Right lobe of liver (tissue), 6 donors: ENCODE measurements around the gene EHD4. TPM values are rescaled to one million over a fixed set of nuclear protein-coding genes. Genes with fewer than 3 reads are reported as not detected.

Source experiments
- ATAC-seq, 4 donors: fragments of 200-7000 bp; cut with Tn5 transposase; one replicate each; pipeline ENCODE4 v1.9.1; 2020; ENCODE audit warnings: mild to moderate bottlenecking in 4 of 4, moderate library complexity in 4 of 4
- DNase-seq, 3 donors: peaks; one replicate each; pipeline ENCODE4 v3.0.0-alpha.2; 2020
- H3K27ac ChIP-seq, 3 donors: fragments of 200-600 bp; one replicate each; pipeline ENCODE4 v1.8.0; 2022
- H3K27me3 ChIP-seq, 2 donors: fragments of 200-600 bp; one replicate each; pipeline ENCODE4 v1.8.0; 2022
- H3K36me3 ChIP-seq, 4 donors: fragments of 200-600 bp; sonication (generic) in 1 of 4; one replicate each; pipeline versions ENCODE4 v1.5.1 to v1.8.0; 2017 to 2022; ENCODE audit warnings: control low read depth in 1 of 4
- H3K4me1 ChIP-seq, 4 donors: fragments of 200-600 bp; sonication (generic) in 1 of 4; one replicate each; pipeline versions ENCODE4 v1.5.1 to v1.8.0; 2017 to 2022; ENCODE audit warnings: control low read depth in 1 of 4
- H3K4me3 ChIP-seq, 3 donors: fragments of 200-600 bp; one replicate each; pipeline ENCODE4 v1.8.0; 2022
- H3K9me3 ChIP-seq, 4 donors: fragments of 200-600 bp; sonication (generic) in 1 of 4; one replicate each; pipeline versions ENCODE4 v1.5.1 to v1.8.0; 2017 to 2022; ENCODE audit warnings: control low read depth in 1 of 4
- CTCF ChIP-seq, 4 donors: fragments of 200-600 bp in 3 of 4; fragments of 450-650 bp in 1 of 4; IDR thresholded peaks; one replicate each; pipeline versions ENCODE4 v1.5.1 to v1.8.0; 2016 to 2022; ENCODE audit warnings: antibody characterized with exemption in 4 of 4, mild to moderate bottlenecking in 2 of 4
- POLR2A ChIP-seq: fragments of 450-650 bp; IDR thresholded peaks from one replicate; pipeline ENCODE4 v1.6.1; 2017; ENCODE audit warnings: antibody characterized with exemption, mild to moderate bottlenecking
- WGBS: methylation state at CpG from one replicate; pipeline ENCODE4 v1.1.6; 2018; ENCODE audit warnings: low coverage, low lambda C conversion rate; ENCODE audit not compliant: insufficient coverage; ENCODE audit errors: missing lambda C conversion rate; 5-methylcytosine and 5-hydroxymethylcytosine counted together
- intact Hi-C, 2 donors: fragments of 100-400 bp; cut with DNase I; formaldehyde crosslinking; loops; one replicate each; pipeline versions ENCODE4 v1.11.2 to v1.14.1; 2022
- total RNA-seq, 6 experiments: library from RNA; depleted of rRNA in 2 of 6; stranded (reverse); fragments of >200 nt in 2 of 6; fragmentation: NEBNext Ultra II Directional in 3 of 6; extraction: Animal tissue kit (Norgen Biotek cat#: 25700) in 3 of 6; gene quantifications; one replicate each; pipeline versions ENCODE4 v1.1.0 to v1.2.4, GENCODE V29; 2016 to 2023
- donor health status: DM: no; HTN: yes; CAD: no.
- donor health status: DM: no; HTN: no; CAD: no.
- donor health status: DM: no; HTN: no; CAD: no.
- donor health status: DM: no; HTN: yes; CAD: no.
- donor health status: DM: no; HTN: yes; CAD: no.

Gene EHD4
- total RNA-seq, 6 experiments from 2014 or later = 4.7 to 21.5 (median 11.1) TPM

GRCh38 chr15:41933771-41934170 lies 38.6 kb downstream of the EHD4 start:
- Histone ChIP-seq H3K9me3 (no peaks in the 10 kb centered on the region), H3K4me1 (peaks cover 0 to 27% (median 9%) of the 10 kb centered on the region in 4 donors), H3K27ac (peak overlapping the region in 1 of 3 donors; percentile 41), H3K36me3 (peaks cover 0 to 5% (median 0%) of the 10 kb centered on the region in 4 donors), H3K4me3 (no peak overlapping the region), H3K27me3 (no peaks in the 10 kb centered on the region)
- TF ChIP-seq CTCF (IDR thresholded peaks at IDR 0.05) = no peak
- no peak for TF ChIP-seq POLR2A
- peak in 3 of 4 donors; percentile 4 to 48 (median 30) for ATAC-seq
- intact Hi-C loops = no loop called here
- no peak for DNase-seq
- WGBS = 81% methylated on average over 5 of the region's 10 CpGs

- Histone ChIP-seq H3K4me1 (peaks cover 0 to 31% (median 11%) of the 10 kb centered on the region in 4 donors), H3K27me3 (no peaks in the 10 kb centered on the region), H3K36me3 (peaks cover 0 to under 1% (median 0%) of the 10 kb centered on the region in 4 donors), H3K4me3 (no peak overlapping the region), H3K9me3 (no peaks in the 10 kb centered on the region), H3K27ac (no peak overlapping the region)
- TF ChIP-seq CTCF (IDR thresholded peaks at IDR 0.05) (no peak), POLR2A (no peak)
- no peak for DNase-seq
- WGBS = 81% methylated on average over 7 of the region's 7 CpGs
- no peak for ATAC-seq
- intact Hi-C loops = no loop called here
These were observed 39.0 kb downstream of the EHD4 start for GRCh38 chr15:41933326-41933725.

- Histone ChIP-seq H3K36me3 (no peaks in the 10 kb centered on the region), H3K27me3 (no peaks in the 10 kb centered on the region), H3K27ac (no peak overlapping the region), H3K9me3 (no peaks in the 10 kb centered on the region), H3K4me3 (no peak overlapping the region), H3K4me1 (peaks cover 0 to 37% (median 12%) of the 10 kb centered on the region in 4 donors)
- intact Hi-C loops = no loop called here
- DNase-seq = no peak
- no peak for ATAC-seq
- TF ChIP-seq CTCF (IDR thresholded peaks at IDR 0.05) = no peak
- TF ChIP-seq POLR2A = no peak
- 83% methylated on average over 13 of the region's 16 CpGs for WGBS
These were observed 39.7 kb downstream of the EHD4 start for GRCh38 chr15:41932511-41933289.

DNA sequence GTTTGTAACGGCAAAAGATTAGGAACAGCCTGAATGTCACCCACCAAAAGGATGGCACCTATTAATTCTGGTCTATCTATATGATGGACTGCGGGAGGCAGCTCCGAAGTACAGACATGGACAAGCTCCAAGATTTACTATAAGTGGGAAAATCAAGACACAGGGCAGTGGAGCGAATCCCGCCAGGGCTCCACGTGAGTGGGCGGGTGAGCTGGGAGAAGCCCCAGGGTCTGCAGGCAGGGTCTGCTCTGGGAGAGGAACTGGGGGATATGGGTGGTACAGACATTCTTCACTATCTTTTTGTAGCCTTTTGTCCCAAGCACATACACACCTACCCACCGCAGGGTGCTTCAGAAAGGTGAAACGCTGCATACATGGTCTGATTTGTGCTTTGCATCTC lies 40.3 kb downstream of the EHD4 start:
- DNase-seq (no peak), ATAC-seq (no peak)
- intact Hi-C loops = no loop called here
- no peak for TF ChIP-seq CTCF (IDR thresholded peaks at IDR 0.05)
- no peak for TF ChIP-seq POLR2A
- 98% methylated on average over 7 of the region's 9 CpGs for WGBS
- peaks cover 0 to 42% (median 14%) of the 10 kb centered on the region in 4 donors for H3K4me1 ChIP-seq
- no peaks in the 10 kb centered on the region for H3K9me3 ChIP-seq
- H3K4me3 ChIP-seq = no peak overlapping the region
- no peaks in the 10 kb centered on the region for H3K27me3 ChIP-seq
- H3K36me3 ChIP-seq = no peaks in the 10 kb centered on the region
- H3K27ac ChIP-seq = no peak overlapping the region
